ENCODE data around the gene DUSP22. TPM values are rescaled to one million over a fixed set of nuclear protein-coding genes. Genes with fewer than 3 reads are reported as not detected.
"Not testable (repeated sequence)": the region's sequence is repeated elsewhere in the genome, so short reads cannot be mapped to it uniquely, and the experiment has no call there.

The DUSP22 gene
- polyA plus RNA-seq, 10 donors = 23.0 to 30.0 (median 26.7) TPM

DNA sequence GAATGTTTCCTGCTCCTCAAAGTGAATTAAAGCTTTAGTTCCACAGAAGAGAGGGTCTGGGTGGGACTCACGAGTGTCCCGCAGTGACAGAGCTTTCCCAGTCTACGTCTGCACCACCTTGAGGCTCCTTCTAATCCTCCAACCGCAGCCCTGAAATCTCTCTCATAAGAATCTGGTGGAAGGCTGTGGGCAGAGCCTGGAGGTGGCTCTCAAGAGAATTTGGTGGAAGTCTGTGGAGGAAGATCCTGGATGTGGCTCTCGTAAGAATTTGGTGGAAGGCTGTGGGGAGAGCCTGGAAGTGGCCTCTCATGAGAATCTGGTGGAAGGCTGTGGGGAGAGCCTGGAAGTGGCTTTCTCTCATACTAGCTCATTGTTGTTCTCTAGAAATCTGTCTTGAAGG is 13.8 kb upstream of the DUSP22 start:
- DNase-seq = no peak

DNA sequence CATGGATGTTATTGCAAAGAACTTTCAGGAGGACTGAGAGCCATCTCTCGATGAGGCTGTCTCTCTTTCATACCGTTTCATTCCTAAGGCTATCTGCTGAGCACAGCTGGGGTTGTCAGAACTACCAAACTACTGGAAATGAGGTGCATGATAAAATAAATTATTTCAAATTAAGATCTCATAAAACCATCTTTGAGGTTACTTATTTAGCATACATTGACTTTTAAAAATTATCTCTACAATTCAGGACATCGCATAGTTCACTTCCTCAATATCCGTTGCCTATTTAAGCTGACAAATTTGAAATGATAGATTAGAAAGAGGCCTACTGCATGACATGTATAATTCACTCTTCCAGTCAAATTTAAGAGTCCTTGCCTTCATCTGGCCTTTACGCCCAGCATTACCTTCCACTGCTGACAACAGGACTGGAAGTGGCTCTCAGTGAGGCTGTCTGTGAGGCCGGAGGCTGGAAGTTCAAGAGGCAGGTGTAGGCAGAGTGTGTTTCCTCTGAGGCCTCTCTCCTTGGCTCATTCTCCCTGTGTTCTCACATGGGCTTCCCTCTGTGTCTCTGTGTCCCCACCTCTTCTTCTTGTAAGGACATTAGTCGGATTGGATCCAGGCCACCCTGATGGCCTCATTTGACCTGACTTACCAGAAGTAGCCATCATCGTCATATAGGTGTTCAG is 12.8 kb upstream of the DUSP22 start:
- DNase-seq = no peak

DNA sequence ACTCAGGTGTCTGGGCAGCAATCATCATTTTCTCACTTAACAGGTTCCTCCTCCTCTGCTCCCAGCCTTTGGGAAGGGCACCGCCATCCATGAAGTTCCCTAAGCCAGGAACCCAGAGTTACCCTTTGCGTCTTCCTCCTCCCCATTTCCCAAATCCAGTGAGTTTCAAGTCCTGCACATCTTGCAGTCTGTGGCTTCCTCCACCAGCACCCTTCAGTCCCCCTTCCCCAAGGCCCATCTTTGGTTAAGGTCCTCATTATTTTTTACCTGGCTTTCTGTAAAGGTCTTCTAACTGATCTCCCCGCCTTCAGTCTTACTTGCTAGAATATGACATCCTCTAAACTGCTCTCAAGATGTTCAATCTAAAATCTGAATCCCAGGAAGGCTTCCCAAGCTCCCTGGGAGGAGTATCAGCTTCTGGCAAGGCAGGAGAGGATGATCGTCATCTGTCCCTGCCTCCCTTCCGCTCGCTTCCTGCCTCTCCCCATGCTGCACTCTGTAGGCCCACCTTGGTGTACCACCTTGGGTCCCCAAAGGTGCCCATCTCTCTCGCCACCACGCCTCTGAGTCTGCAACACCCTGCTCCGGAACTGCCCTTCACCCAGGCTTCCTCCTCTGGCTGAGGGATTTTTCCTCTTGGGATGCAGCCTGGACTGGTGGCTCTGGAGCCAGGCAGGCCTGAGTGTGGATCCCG is 11.4 kb upstream of the DUSP22 start:
- no peak for DNase-seq

DNA sequence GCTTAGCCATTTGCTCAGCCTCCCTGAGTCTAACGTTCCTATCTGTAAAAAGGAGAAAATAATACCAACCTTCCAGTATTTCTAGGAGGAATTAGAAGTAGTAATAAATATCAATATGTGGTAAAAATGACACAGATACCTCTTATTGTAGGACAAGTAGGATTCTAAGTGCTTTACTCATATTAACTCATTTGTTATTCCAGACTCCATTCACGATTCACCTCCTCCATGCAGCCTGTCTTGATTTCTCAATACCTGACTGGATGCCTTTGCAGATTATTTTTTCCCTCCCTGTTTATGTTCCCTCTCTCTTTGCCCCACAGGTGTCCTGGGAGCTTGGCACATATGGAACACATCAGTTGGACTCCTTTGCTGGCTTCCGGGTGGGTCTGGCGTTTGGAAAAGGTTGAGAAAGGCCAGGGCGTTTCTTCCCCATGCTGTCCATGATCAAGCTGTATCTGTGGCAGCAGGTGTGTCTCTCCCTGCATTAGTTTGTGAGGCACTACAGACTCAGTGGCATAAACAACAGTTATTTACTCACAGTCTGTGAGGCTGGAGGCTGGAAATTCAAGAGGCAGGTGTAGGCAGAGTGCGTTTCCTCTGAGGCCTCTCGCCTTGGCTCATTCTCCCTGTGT is 10.7 kb upstream of the DUSP22 start:
- no peak for DNase-seq

DNA sequence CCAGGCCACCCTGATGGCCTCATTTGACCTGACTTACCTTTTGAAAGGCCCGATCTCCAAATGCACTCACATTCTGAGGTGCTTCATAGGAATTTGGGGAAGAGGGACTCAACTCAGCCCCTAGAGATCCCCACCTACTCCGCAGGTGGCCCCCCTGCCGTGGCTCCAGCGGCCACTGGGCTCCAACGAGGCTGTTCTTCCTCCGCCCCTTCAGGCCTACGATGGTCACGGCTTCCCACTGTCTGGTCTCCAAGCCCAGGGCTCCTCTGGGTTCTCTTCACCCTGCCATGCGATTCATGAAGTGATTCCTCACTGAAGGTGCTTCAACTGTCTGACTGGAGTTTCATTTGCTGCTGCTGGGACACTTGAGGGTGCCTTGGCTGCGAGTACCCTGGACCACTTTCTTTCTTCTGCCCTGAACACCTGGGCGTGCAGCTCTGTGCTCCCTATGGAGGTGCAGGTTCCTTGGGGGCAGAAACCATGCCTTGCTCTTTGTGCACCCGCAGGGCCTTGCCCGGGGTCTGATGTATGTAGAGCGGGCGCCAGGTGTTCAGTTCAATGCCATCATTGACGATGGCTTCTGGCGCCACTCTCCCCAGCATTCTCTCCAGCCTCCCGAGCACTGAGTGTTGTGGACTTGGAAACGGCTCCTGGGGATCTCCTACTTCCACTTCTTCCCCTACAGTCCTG is 10.0 kb upstream of the DUSP22 start:
- DNase-seq = no peak

DNA sequence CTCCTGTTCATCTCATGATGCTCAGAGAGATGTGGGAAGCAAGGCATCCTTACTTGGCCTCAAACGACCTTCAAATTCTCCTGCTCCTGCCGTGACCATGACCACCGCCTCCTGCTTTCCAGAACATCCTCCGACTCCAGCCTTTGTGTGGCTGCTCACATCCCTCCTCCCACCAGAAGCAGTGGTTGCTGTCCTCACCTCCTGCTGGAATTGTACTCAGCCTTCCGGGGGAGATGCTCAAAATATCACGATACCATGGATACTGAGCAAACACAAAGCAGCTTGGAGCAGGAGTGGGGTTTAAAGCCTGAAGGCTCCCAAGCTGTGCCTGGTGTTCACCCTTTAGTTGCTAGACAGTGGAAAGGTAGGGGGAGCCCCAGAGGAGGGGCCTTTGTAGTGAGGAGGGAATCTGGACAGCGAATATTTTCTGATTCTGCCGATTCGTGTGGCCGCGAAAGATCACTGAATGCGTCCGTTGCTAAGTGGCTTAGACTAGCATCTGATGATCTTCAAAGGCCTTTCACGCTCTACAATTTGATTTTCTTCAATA is 9.3 kb upstream of the DUSP22 start:
- no peak for DNase-seq

DNA sequence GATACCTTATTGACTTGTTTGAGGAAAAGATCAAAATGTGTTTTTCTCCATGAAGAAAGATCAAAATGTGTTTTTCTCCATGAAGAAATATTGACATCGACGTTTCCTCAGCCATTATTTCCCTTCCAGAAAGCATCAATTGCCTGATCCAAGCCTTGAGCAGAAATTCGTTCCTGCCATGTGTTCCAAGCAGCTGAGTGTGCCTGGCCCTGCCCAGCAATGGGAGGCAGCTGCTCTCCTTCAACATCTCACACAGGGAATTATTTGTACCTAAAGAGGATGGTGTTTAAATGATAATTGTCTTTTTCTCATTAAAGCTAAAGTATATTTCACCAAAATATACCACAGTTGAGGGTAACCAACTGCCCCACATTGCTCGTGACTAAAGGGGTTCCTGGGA is 7.8 kb upstream of the DUSP22 start:
- DNase-seq = no peak

DNA sequence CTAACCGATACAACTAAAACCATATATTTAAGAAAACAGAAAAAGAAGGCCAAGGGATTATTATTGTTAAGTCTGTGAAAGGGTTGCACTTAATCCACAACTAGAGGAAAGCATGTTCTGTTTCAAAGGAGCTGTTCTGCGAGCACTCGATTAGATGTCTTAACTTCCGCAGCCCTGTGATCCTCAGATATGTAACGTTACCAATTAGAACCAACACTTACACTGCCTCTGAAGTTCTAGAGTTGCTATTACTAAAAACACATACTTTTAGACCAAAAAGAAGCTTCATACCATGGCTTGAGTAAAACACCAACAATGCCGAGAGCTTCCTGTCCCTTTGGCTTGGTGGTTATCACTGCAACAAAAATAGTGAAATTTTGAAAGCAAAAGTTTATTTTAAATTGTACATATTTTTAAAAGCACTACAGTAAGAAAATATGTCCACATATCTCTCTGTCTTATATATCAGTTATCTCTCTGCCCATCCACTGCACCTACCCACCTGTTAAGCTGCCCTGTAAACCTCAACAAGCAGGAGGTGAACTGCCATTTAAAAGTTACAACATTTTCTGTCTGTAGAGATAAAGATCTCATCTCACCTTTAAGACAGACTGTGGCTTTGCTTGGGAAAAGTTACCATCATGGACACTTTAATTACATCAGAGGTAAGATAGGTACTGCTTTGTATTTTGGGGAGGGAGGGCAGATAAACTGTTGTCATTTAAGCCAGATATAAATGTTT is 7.1 kb upstream of the DUSP22 start:
- no peak for DNase-seq

DNA sequence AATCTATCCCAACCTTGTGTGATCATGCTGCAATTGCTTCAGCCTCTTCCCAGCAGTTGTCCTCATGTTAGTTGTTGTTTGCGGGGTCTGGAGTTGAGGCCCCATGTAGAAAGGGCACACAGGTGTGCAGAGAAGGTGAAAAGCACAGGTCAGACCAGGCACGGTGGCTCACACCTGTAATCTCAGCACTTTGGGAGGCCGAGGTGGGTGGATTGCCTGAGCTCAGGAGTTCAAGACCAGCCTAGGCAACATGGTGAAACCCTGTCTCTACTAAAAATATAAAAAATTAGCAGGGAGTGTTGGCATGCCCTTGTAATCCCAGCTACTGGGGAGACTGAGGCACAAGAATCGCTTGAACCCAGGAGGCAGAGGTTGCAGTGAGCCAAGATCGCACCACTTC is 6.4 kb upstream of the DUSP22 start:
- DNase-seq = not testable (repeated sequence)

DNA sequence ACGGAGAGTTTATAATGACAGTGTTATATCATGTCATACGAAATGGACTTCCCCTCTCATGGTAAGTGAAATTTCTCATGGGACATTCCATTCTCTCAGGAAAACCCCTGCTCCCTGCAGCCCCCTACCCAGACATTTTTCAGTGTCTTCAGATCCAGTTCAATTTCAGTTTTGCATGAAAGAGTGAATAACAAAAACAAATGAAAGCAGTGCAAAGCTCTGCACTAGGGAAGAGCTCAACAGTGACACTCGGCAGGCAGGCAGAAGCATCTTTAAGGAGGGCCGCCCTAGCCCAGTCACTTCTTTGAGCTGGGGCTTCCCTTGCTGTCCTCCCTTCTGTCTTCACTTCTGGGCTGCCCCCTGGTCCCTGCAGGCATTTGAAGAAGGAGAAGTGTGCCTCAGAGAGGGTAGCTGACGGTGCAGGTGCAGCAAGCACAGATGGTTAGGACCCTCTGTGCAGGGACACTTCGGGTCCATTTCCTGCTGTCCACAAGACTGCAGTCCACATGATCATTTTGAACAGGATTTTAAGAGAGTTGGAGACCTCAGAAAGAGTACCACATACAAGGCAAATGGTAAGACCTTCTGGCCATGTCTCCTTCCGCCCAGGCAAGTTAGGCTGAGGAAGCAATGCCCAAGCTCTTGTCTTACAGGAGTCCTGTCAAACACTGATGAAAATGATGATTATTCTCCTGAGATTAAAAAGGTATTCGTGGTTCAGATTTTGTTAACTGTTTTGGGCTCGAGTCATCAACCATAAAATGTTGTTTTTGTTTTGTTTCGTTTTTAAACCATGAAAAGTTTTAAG is 5.4 kb upstream of the DUSP22 start:
- DNase-seq = no peak

DNA sequence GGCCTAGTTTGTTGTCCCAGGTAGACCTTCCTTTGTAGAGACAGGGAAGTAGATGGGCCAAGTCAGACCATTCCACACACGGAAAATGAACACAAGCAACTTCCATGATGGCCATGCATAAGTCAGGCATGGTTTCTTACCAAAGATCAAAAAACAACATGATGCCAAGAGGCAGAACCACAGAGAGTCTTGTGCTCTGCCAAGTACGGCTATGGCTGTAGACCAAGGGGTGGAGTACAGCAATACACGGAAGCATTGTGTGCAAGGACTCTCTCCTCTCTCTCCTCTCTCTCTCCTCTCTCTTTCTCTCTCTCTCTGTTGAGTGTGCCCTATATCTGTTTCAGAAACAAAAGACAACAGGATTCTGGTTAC is 4.8 kb upstream of the DUSP22 start:
- no peak for DNase-seq

DNA sequence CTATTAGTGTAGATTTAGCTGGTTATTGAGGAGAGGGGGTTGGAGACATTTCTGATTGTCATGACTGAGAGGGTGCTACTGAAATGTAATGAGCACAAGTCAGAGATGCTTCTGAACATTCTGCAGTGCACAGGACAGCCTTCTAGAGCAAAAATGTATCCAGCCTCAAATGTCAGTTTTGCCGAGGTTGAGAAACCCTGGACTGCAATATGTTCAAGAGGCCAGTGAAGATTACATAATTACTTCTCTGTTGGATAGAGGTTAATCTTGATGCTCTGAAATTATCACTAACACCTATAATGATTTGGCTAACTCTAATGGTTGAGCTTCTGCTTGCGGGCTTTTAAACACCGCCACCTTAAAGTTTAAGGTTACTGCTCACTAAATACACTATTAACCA is 3.4 kb upstream of the DUSP22 start:
- no peak for DNase-seq

DNA sequence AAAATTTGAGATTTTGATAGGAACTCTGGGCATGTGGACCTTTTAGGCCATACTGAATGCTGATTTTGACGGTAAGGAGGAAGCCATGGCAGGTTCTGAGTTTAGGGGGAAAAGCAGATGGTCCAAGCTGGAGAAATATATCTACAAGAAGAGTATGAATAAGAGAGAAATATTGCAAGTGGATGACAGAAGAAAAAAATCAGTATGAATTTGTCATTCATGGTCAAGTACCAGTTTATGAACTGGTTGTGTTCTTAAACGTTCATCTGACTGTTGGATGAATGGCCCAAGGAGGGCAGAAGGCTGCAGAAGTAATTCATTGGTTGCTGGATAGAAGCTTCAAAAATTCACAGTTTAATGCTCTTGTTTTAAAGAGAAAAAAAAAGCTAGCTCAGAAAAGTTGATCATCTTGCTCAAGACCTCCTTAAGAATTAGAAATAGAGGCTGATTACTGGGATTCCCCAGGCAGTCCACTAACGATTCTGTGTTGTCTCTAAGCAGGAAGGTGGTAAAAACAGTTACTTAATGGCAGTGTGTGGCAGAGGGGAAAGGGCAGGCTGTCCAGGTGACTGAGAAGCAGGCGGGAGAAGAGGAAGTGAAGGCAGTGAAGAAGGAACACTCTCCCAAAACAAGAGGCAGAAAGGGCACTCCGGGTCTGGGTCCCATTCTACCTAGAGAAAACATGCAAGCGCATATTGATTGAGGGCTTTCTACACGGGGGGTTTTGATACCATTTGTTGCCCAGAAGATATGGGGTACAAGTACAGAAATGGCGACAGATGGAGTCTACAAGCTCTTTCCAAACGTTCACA is 2.0 kb upstream of the DUSP22 start:
- no peak for DNase-seq

DNA sequence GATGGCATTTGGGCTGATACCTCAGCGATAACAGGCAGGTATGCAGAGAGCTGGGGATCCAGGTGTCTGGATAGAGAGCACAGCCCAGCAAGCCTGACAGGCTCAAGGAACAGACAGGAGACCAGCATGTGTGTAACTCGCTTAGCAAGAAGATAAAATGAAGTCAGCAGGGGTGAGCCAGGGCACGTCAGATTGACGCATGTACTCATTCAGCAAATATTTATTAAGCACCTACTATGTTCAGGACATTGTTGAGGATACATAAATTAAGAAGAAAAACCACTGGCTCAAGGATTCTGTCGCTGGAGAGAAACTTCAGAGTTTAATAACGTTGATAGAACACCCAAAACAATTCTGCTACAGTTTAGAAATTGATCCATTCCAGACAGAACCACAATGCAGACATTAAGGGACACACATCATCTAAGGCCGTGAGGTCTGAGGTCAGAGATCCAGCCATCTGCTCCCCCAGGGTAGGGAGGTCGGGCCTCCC is 1.0 kb upstream of the DUSP22 start:
- DNase-seq = no peak

DNA sequence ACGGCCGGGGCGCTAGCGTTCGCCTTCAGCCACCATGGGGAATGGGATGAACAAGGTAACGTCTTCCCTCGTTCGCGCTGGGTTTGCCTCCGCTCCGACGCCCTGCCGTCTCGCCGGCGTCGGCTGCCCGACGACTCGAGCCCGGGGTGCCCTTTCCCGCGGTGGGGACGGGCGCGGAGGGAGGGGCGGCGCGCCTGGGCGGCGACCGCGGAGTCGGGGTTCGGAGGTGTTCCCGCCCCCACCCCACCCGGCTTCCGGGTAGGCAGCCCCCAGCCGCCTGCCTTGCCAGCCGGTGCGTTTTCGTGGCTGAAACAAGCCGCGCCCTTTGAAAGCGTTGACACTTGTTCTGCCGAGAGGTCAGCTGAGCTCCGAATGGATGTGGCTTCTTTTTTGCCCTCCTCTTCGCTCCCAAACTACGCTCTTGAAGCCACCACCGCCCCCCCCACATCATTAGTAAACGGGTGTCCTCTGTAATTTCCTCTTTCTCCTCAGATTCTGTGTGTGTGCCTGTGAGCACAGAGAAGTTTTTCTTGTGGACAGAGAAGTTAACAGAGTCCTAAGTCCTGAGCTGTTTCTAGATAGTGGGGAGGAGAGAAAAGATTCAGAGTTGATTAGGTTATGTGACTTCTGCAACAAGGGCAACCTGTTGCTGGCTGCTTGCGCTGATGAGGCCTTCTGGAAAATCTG is 362 bp downstream of the DUSP22 start:
- peak; percentile 41 to 85 (median 66) for DNase-seq

DNA sequence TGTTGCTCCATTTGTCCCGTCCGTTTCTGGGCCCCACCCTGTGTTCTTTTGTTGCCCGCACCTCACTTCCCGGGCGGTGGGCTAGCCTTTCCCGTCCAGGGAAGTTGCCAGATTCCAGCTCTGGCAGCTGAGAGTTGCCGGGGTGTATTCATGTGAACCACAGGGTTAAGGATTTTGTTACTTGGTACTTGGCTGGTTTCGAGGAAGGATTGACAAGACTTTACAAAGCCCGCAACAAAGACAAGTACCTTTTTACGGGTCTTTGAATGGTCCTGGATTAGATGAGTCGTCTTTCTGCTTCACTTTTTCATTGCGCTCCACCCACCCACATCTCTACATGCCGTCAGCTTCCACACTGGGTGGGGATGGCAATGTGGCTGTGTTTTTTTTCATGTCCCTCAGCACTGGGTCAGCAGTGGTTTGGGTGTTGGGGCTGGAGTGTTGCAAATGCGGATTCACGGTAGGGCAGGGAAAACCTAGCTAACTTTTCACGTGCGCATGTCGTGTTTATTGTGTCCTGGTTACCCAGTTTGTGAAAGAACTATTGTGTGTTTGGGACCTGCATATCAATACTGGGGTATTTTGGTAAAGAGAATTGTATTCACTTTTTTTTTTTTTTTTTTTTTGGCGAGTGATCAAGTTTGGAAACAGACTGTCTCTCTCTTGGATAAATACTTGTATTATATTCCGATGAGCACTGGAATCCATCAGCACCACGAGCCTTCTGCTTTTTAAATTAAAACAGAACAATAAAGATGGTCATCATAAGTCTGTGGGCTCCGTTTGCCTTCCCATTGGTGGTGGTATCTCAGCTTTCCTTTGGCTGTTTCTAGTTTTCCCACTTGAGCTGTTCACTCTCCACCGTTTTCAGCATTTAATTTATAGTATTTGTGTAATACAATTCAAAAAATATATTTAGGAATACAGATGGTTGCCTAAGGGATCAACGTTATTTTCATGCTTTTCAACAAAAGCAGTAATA is 1.2 kb downstream of the DUSP22 start:
- peak in 1 of 3 donors; percentile 53 for DNase-seq

DNA sequence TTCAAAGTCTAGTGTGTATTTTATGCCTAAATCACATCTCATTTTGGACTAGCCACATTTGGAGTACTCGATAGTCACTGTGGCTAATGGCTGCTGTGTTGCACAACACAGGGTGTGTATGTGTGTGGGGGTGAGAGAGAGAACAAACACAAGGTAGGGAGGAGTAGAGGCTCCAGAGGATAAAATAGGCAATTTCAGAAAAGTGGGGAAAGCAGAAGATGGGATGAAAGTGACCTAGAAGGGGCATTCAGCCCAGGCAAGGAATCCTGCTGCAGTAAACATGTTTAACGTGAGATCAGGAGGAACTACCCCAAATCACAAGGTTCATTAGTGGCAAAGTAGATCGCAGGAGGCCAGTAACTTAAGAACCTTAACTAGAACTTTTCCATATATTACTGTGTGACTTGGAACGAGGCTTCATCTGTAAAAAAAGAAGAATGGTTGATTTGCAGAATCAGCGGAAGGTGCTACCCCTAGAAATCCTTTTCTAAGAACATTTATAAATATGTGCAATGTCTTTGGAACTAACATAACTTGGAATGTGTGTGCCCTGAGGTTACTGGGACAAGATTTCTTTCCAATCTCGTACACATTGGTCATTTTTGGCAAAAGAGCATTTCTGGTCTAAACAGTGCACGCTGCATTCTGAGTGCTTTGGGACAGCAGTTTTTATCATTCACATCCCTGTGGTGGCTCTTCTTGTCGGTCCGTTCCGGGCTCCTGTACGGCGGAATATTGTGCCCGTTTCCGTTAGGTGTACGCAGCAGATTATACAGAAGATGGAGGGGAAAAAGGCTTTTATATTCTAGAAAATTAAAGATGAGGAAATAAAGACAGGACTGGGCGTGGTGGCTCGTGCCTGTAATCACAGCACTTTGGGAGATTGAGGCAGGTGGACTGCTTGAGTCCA is 2.6 kb downstream of the DUSP22 start:
- no peak for DNase-seq

All from muscle of back (tissue), 11 donors.